Astrocyte of the cerebellum (primary cell): Measurements from ENCODE around the gene GSG1L.

Source experiments
- DNase-seq: peaks from one replicate; pipeline ENCODE4 v3.0.0-alpha.2; 2011; ENCODE audit warnings: low read depth
- H3K4me3 ChIP-seq: 2 replicates; pipeline ENCODE4 v1.5.1; 2011; ENCODE audit warnings: mild to moderate bottlenecking, low read depth, low read length, moderate library complexity
- in situ Hi-C: cut with HindIII; loops from 2 replicates; pipeline ENCODE4 v1.10.0; 2017; ENCODE audit warnings: low sequenced_read_pairs
- TF ChIP-seq, protein P1 (sequence below): IDR thresholded peaks from 2 replicates; pipeline ENCODE4 v1.5.1; 2012; ENCODE audit warnings: low read length, low read depth, moderate library complexity, mild to moderate bottlenecking; ENCODE audit errors: missing control alignments

GSG1L gene

DNA sequence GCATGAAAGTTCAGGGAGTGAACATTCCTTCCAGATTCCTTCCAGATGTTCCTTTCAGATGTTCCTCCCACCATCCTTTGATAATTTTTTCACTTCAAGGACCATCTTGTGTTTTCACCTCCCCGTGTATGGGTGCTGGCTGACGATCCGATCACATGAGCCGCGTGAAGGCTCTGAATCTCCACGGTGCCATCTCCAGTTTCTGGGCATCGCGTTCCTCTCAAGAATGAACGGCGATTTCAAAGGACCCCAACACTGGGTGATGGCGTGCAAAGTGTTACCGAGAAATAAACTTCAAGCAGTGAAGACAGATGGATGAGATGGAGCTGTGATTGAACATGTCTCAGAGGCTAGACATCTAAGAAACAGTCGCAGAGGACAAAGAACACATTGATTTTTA, 245.3 kb downstream of the GSG1L start:
- in situ Hi-C loops: loop anchor here (10.0 kb wide), 1 partner anchor 167 kb away; no protein-coding TSS in a partner anchor
- H3K4me3 ChIP-seq: no peak overlapping the region
- TF ChIP-seq, protein P1, sequence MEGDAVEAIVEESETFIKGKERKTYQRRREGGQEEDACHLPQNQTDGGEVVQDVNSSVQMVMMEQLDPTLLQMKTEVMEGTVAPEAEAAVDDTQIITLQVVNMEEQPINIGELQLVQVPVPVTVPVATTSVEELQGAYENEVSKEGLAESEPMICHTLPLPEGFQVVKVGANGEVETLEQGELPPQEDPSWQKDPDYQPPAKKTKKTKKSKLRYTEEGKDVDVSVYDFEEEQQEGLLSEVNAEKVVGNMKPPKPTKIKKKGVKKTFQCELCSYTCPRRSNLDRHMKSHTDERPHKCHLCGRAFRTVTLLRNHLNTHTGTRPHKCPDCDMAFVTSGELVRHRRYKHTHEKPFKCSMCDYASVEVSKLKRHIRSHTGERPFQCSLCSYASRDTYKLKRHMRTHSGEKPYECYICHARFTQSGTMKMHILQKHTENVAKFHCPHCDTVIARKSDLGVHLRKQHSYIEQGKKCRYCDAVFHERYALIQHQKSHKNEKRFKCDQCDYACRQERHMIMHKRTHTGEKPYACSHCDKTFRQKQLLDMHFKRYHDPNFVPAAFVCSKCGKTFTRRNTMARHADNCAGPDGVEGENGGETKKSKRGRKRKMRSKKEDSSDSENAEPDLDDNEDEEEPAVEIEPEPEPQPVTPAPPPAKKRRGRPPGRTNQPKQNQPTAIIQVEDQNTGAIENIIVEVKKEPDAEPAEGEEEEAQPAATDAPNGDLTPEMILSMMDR: no peak
- DNase-seq: no peak

- TF ChIP-seq, protein P1: no peak
- H3K4me3 ChIP-seq: no peak overlapping the region
- no peak for DNase-seq
- in situ Hi-C loops: loop anchor here (10.0 kb wide), 1 partner anchor 168 kb away; no protein-coding TSS in a partner anchor
Observed at GRCh38 chr16:27817038-27817437, 246.5 kb downstream of the GSG1L start.

DNA sequence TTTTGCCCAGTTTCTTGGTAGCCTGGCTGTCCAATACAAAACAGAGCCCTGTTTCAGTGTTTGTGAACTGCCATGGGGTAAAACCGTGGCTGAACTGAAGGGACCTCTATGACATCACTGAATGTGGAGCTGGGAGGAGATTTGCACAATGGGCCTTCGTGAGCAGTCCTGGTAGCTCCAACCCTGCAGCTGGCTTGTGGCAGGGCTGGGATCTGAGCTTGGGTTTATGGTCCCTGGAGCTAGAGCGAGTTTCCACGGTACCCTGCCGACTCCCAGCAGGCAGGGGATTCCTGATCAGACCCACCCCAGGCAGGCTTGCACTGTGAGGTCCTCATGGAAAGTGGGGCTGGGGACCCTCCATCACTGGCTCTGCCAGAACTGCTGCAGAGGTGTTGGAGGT, 247.0 kb downstream of the GSG1L start:
- TF ChIP-seq, protein P1: no peak
- in situ Hi-C loops: loop anchor here (10.0 kb wide), 1 partner anchor 168 kb away; no protein-coding TSS in a partner anchor
- no peak for DNase-seq
- H3K4me3 ChIP-seq: no peak overlapping the region

DNA sequence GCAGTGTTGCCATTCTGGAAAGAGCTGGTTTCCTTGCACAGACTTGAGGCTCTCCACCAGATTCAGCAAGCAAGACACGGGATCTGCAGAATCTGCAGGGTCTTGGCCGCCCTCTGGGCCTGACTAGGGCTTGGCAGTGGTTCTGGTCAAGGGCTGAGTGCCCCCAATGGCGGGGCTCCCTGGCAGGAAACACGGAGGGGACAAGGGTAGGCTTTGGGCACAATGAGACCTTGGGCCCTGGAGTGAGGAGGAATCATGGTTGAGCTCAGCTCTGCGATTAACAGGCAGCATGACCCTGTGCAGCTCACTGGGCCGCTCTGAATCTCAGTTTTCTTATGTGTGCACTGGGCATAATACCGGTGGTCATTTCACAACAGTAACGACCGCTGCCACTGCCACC, 249.9 kb downstream of the GSG1L start:
- no peak for DNase-seq
- in situ Hi-C loops: loop anchor here (5.0 to 10.0 kb wide), 4 partner anchors 84 to 171 kb away; no protein-coding TSS in a partner anchor
- no peak overlapping the region for H3K4me3 ChIP-seq
- TF ChIP-seq, protein P1: no peak

DNA sequence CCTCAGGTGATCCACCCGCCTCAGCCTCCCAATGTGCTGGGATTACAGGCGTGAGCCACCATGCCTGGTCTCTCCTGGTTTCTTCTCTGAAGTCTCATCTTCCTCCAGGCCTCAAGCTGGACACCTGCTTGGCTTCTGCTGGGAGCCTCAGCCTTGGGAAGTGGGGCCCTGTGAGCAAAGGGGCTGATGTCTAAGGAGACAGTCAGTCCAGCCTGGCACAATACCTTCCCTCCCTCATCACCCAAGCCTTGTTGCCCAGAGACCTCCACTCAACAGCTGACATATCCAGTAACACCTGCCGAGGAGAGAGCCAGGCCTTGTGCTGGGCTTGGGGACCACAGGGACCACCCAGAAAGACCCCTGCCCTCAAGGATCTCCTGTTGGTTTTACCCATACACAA, 251.6 kb downstream of the GSG1L start:
- no peak for DNase-seq
- TF ChIP-seq, protein P1: no peak
- in situ Hi-C loops: loop anchor here (5.0 to 10.0 kb wide), 4 partner anchors 85 to 173 kb away; no protein-coding TSS in a partner anchor
- no peak overlapping the region for H3K4me3 ChIP-seq

DNA sequence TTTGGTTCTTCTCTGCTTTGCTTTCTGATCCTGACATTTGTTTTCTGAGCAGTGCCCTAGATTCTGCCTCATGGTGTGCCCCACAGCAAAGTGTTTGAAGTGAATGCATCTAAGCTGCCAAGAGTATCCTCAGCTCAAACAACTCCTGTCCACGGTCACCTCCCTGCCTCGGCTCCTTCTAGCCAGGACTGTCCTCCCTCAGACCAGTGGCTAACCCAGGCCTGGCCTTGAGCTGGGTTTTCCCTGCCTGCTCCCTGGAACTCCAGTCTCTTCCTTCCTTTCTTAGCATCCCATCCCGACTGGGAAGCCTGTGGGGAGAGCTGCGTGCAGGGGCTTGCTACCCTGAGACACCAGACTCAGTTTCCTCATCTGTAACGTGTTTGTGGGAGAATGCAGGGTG, 256.5 kb downstream of the GSG1L start:
- DNase-seq: no peak
- TF ChIP-seq, protein P1: no peak

GRCh38 chr16:27806388-27806787, 257.1 kb downstream of the GSG1L start:
- in situ Hi-C loops: no loop called here
- H3K4me3 ChIP-seq: no peak overlapping the region
- no peak for DNase-seq
- TF ChIP-seq, protein P1: no peak

More for the DNA sequence above, 256.5 kb downstream of the GSG1L start:
- in situ Hi-C loops: no loop called here
- no peak overlapping the region for H3K4me3 ChIP-seq
